MCF 10A (cell line): ENCODE results near the gene MT2A. TPM values are rescaled to one million over a fixed set of nuclear protein-coding genes. Genes with fewer than 3 reads are reported as not detected.

ENCODE experiments used
- BruUV-seq: library from RNA; stranded (reverse); fragments of 400-500 nt; replicated peaks from 2 replicates; lab custom pipeline; 2021; lab: Mats Ljungman, UMichigan
- CTCF ChIA-PET: fragments of 300-600 bp; sonication (Branson Sonifier 250); formaldehyde crosslinking; extraction: SDS; loops from one replicate; lab custom pipeline; 2021; ENCODE audit warnings: antibody characterized with exemption, inconsistent platforms; lab: Yijun Ruan, JAX
- POLR2A ChIA-PET: fragments of 300-600, 350-650 bp; sonication (Branson Sonifier 250); formaldehyde crosslinking; extraction: SDS; loops from one replicate; lab custom pipeline; 2020; ENCODE audit warnings: antibody characterized with exemption, inconsistent platforms; lab: Yijun Ruan, JAX
- DNase-seq: peaks from one replicate; pipeline ENCODE4 v3.0.0-alpha.2; 2018; ENCODE audit not compliant: unreplicated experiment
- H3K27ac Mint-ChIP-seq: one replicate; pipeline ENCODE4 v1.8.0; 2022; ENCODE audit warnings: mild to moderate bottlenecking, low read depth, mixed read lengths; ENCODE audit not compliant: unreplicated experiment
- H3K27me3 Mint-ChIP-seq: one replicate; pipeline ENCODE4 v1.8.0; 2022; ENCODE audit warnings: mixed read lengths; ENCODE audit not compliant: insufficient read depth, unreplicated experiment
- H3K36me3 Mint-ChIP-seq: one replicate; pipeline ENCODE4 v1.8.0; 2022; ENCODE audit warnings: mild to moderate bottlenecking, moderate library complexity, mixed read lengths; ENCODE audit not compliant: insufficient read depth, unreplicated experiment
- H3K4me1 Mint-ChIP-seq: one replicate; pipeline ENCODE4 v1.8.0; 2022; ENCODE audit warnings: mixed read lengths; ENCODE audit not compliant: insufficient read depth, unreplicated experiment
- H3K4me3 Mint-ChIP-seq: one replicate; pipeline ENCODE4 v1.8.0; 2022; ENCODE audit warnings: mild to moderate bottlenecking, moderate library complexity, mixed read lengths; ENCODE audit not compliant: unreplicated experiment
- H3K9me3 Mint-ChIP-seq: one replicate; pipeline ENCODE4 v1.8.0; 2022; ENCODE audit warnings: mixed read lengths; ENCODE audit not compliant: unreplicated experiment
- intact Hi-C: fragments of 100-400 bp; cut with micrococcal nuclease; formaldehyde crosslinking; loops from 2 replicates; pipeline ENCODE4 v1.14.1; 2022
- total RNA-seq: library from RNA; stranded (reverse); gene quantifications from 2 replicates; pipeline ENCODE4 v1.2.3, GENCODE V29; 2022
- TF ChIP-seq, protein P1 (sequence below): fragments of 200-600 bp; IDR thresholded peaks from one replicate; pipeline ENCODE4 v1.8.0; 2022; ENCODE audit warnings: antibody characterized with exemption, mild to moderate bottlenecking; ENCODE audit not compliant: unreplicated experiment

Gene MT2A
- total RNA-seq, 1 experiment from 2014 or later: 3,582 TPM

DNA sequence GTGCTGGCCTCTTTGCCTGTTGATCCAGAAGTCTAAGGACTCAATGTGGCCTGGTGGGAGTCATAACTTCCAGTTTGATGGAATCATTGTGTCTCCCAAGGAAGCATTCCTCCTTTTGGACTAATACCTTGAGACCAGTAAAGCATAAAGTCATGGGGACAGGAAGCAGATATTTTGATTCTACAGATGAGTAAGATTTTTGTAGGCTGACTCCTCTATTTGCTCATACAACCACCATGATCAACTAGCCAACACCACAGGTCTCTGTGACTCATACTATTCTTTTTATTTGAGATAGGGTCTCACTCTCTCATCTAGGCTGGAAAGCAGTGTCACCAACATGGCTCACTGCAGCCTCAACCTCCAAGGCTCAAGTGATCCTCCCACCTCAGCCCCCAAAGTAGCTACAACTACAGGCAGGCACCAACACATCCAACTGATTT, 6.2 kb downstream of the MT2A start:
- CTCF ChIA-PET: interaction anchor here (0.6 to 1.5 kb wide), 4 partner anchors 9 to 88 kb away, joined by 4 to 5 read pairs (median 4); partner anchors contain the start of gene MT1E
- no TSS peak for BruUV-seq
- Mint-ChIP-seq H3K4me3 (no peak overlapping the region), H3K36me3 (peaks cover 2% of the 10 kb centered on the region), H3K9me3 (no peaks in the 10 kb centered on the region), H3K4me1 (peaks cover 37% of the 10 kb centered on the region), H3K27me3 (no peaks in the 10 kb centered on the region), H3K27ac (peak overlapping the region; percentile 49)
- DNase-seq: peak; percentile 47
- intact Hi-C loops: no loop called here
- POLR2A ChIA-PET: interaction anchor here (0.7 to 15.3 kb wide), 6 partner anchors 8 to 572 kb away, joined by 3 to 1404 read pairs (median 12); partner anchors contain the start of genes MT1E and MT1X
- TF ChIP-seq, protein P1, sequence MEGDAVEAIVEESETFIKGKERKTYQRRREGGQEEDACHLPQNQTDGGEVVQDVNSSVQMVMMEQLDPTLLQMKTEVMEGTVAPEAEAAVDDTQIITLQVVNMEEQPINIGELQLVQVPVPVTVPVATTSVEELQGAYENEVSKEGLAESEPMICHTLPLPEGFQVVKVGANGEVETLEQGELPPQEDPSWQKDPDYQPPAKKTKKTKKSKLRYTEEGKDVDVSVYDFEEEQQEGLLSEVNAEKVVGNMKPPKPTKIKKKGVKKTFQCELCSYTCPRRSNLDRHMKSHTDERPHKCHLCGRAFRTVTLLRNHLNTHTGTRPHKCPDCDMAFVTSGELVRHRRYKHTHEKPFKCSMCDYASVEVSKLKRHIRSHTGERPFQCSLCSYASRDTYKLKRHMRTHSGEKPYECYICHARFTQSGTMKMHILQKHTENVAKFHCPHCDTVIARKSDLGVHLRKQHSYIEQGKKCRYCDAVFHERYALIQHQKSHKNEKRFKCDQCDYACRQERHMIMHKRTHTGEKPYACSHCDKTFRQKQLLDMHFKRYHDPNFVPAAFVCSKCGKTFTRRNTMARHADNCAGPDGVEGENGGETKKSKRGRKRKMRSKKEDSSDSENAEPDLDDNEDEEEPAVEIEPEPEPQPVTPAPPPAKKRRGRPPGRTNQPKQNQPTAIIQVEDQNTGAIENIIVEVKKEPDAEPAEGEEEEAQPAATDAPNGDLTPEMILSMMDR: no peak

DNA sequence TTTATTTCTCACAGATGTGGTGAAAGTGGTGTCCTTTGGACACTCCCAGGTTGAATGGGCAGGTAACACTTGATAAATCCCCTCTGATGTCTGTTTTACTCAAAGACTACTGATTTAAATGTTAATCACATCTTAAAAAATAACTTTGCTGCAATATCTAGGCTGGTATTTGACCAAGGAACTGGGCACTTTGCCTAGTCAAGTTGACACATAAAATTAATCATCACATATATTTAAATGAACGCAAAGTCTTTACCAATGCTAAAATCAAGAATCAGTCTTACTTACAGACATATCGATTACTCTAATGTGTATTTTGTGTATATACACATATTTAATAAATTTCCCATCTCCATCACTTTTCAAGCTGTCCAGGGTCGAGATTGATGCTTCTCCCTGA, 7.0 kb downstream of the MT2A start:
- TF ChIP-seq, protein P1: no peak
- intact Hi-C loops: no loop called here
- POLR2A ChIA-PET: interaction anchor here (0.7 to 15.3 kb wide), 7 partner anchors 9 to 202 kb away, joined by 3 to 1404 read pairs (median 9); partner anchors contain the start of genes MT1E, MT1X and NUDT21
- Mint-ChIP-seq H3K27me3 (no peaks in the 10 kb centered on the region), H3K9me3 (no peaks in the 10 kb centered on the region), H3K4me3 (no peak overlapping the region), H3K4me1 (peaks cover 33% of the 10 kb centered on the region), H3K27ac (no peak overlapping the region), H3K36me3 (no peaks in the 10 kb centered on the region)
- DNase-seq: peak; percentile 77
- CTCF ChIA-PET: interaction anchor here (0.6 to 1.5 kb wide), 4 partner anchors 8 to 87 kb away, joined by 4 to 5 read pairs (median 4); partner anchors contain the start of gene MT1E
- BruUV-seq: no TSS peak

DNA sequence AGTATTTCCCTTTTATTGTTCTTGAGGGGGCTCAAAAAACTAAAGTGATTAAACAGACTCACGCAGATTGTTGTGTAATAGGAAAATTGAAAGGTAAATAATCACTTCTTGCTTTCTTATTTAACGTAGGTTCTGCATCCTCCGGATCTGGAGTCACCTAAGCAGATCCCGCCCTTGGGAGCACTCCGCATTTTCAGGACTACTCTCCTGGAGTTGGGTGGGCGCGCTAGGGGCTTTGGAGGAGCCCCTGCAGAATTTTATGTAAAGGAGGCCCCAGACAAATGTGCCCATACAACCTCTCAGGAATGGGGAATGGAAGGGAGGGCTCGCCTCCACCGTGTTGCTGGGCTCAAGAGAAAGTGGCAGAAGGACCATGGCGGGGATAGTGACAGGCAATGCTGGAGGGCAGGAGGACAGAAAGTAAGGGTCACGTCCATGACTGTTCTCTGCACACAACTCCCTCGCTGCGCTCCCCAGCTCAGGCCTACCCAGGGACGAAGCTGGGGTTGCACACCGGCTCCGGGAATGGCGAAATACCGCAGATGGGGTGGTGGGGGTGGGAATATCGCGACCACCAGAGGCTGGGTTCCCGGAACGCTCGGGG, 8.3 kb downstream of the MT2A start:
- Mint-ChIP-seq H3K36me3 (no peaks in the 10 kb centered on the region), H3K27ac (no peak overlapping the region), H3K4me3 (peak overlapping the region; percentile 52), H3K27me3 (no peaks in the 10 kb centered on the region), H3K9me3 (no peaks in the 10 kb centered on the region), H3K4me1 (peaks cover 20% of the 10 kb centered on the region)
- ChIA-PET POLR2A (interaction anchor here (2.2 to 15.3 kb wide), 4 partner anchors 7 to 65 kb away, joined by 16 to 1404 read pairs (median 1098); partner anchors contain the start of genes MT1E, MT1X and MT2A), CTCF (interaction anchor here (0.7 to 0.9 kb wide), 2 partner anchors 16 to 40 kb away, joined by 3 to 6 read pairs; no protein-coding TSS in a partner anchor)
- TF ChIP-seq, protein P1: no peak
- BruUV-seq: no TSS peak
- intact Hi-C loops: no loop called here
- DNase-seq: no peak
